HPDE6-E6E7 (cell line): ENCODE results near the gene RS1.

ENCODE experiments used
- DNase-seq: peaks from one replicate; pipeline ENCODE4 v3.0.0; 2011; ENCODE audit warnings: missing footprints; ENCODE audit errors: extremely low spot score

Gene RS1

DNA sequence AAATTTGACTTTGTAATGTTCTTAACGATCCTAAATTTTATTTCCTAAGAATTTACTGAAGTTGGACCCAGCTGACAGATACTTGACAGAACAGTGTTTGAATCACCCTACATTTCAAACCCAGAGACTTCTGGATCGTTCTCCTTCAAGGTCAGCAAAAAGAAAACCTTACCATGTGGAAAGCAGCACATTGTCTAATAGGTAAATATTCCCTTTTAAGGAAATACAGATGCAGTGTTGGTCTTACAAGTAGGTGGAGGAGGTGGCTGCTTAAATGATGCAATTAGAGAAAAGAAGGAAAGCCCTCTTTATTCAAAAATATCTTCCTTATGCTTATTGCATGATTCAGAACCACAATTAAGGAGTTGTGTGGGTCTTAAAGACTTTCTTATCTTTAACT lies 73.5 kb downstream of the RS1 start:
- no peak for DNase-seq

DNA sequence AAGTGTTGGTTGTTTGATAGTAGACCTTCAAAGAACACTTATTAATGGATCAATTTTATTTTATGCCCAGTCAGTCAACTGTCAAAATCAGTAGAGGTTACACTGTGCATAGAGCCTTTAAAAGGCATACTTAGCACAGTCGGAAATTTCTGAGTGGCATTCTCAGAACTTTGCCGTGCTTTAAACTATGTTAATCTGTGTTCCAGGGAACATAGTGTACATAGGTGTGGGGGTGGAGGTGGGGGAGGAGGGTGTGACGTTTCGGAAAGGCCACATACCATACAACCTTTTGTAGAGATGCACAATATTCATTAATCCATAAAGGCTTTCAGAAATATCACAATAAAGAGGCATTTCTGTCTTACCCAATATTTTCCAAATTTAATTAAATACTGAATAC lies 75.8 kb downstream of the RS1 start:
- no peak for DNase-seq

DNA sequence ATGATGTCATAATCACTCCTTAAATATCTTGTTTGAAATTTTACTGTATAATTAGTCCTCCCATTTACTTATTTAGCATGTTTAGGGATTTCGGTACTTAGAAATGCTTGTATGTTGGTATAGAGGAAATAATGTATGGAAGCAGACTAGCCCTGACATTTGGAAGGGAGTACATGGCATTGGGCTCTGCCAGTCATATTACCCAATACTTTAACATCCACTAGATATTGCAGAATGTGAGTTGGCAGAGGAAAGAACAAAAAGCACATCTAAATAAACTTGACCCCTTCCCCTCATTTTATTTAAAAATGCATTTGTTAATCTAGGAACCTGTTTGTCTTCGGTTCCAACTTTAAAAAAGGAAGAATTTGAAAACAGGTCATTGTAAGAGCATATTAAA lies 77.8 kb downstream of the RS1 start:
- no peak for DNase-seq

DNA sequence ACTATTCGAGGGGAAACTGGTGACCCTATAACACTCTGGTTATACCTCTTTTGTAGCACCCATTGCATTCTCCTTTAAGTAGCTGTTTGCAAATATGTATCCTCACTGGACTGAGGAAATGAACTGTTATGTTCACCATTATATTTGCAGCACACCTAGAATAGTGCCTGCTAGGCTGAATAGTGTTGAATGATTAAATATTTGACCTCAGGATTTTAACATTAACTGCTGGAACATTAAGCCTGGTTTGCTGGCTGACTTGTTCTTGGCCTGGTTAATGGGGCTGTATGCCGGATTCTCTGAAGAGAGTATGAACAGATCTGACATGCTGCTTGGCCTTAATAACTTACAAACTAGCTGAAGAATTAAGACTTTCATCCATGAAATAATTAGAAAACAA lies 80.1 kb downstream of the RS1 start:
- DNase-seq = no peak
